RWPE1 (cell line): Measurements from ENCODE around the gene GNB1L.
A peak's percentile ranks its signal among the peaks of the same experiment; 100 is the strongest.

Experiments used
- CTCF ChIA-PET: fragments of 350-600 bp; sonication (Branson Sonifier 250); formaldehyde crosslinking; extraction: SDS; loops from one replicate; lab custom pipeline; 2021; lab: Yijun Ruan, JAX
- POLR2A ChIA-PET: fragments of 400-600 bp; formaldehyde crosslinking; extraction: SDS; loops from one replicate; lab custom pipeline; 2020; ENCODE audit warnings: antibody characterized with exemption; ENCODE audit not compliant: low non-redundant PET; lab: Yijun Ruan, JAX
- DNase-seq: peaks from one replicate; pipeline ENCODE4 v3.0.0; 2012; ENCODE audit warnings: low spot score
- H3K27ac ChIP-seq: fragments of 450-650 bp; 2 replicates; pipeline ENCODE4 v1.5.1; 2017
- TF ChIP-seq, protein P1 (sequence below): fragments of 450-650 bp; conservative IDR thresholded peaks from 2 replicates; pipeline ENCODE4 v1.5.1; 2017; ENCODE audit warnings: low read depth, mild to moderate bottlenecking

The GNB1L gene

DNA sequence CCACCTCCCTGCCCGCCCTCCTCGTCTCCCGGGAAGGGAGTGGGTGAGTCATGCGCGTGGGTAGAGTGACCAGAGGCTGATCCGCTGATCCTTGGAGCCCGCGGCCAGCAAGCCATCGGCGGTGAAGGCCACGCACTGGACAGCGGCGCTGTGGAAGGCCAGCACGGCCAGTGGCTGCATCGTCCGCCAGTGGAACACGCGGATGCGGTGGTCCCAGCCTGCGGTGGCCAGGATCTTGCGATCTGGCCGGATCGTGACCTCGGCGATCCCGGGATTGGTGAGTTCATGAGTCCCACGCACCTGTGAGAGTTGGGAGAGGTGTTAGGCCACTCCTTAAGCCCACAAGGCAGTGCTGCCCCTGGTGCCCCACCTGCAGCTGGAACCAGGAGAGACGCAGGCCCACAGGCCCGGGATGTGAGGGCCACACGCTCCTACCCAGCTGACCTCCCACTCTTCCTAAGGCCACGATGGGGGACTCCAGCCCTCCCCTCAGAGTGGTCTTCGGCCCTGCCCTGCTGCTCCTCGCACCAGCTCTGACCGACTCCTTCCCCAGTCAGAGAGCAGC is 65.9 kb downstream of the GNB1L start:
- TF ChIP-seq, protein P1, sequence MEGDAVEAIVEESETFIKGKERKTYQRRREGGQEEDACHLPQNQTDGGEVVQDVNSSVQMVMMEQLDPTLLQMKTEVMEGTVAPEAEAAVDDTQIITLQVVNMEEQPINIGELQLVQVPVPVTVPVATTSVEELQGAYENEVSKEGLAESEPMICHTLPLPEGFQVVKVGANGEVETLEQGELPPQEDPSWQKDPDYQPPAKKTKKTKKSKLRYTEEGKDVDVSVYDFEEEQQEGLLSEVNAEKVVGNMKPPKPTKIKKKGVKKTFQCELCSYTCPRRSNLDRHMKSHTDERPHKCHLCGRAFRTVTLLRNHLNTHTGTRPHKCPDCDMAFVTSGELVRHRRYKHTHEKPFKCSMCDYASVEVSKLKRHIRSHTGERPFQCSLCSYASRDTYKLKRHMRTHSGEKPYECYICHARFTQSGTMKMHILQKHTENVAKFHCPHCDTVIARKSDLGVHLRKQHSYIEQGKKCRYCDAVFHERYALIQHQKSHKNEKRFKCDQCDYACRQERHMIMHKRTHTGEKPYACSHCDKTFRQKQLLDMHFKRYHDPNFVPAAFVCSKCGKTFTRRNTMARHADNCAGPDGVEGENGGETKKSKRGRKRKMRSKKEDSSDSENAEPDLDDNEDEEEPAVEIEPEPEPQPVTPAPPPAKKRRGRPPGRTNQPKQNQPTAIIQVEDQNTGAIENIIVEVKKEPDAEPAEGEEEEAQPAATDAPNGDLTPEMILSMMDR: no peak
- ChIA-PET CTCF (no interaction called here), POLR2A (no interaction called here)
- DNase-seq: no peak
- H3K27ac ChIP-seq: no peak overlapping the region

DNA sequence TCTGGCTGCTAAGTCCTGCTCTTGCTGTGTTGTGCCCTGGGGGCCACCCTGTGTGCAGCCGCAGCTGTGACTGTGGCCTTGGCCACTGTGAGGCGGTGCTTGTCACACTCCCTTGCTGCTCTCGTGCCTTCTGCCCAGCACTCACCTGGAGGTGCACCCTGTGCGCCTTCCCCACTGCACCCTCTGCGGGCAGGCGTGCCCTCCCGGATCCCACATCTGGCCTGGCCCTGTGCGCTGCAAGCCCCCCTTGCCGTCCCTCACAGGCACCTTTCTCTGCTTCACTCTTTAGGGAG is 66.9 kb downstream of the GNB1L start:
- 0 out of 2 replicates have a peak overlapping the region, but pooled peaks have one; percentile 3 for H3K27ac ChIP-seq
- CTCF ChIA-PET: no interaction called here
- no peak for DNase-seq
- TF ChIP-seq, protein P1: no peak
- POLR2A ChIA-PET: no interaction called here

DNA sequence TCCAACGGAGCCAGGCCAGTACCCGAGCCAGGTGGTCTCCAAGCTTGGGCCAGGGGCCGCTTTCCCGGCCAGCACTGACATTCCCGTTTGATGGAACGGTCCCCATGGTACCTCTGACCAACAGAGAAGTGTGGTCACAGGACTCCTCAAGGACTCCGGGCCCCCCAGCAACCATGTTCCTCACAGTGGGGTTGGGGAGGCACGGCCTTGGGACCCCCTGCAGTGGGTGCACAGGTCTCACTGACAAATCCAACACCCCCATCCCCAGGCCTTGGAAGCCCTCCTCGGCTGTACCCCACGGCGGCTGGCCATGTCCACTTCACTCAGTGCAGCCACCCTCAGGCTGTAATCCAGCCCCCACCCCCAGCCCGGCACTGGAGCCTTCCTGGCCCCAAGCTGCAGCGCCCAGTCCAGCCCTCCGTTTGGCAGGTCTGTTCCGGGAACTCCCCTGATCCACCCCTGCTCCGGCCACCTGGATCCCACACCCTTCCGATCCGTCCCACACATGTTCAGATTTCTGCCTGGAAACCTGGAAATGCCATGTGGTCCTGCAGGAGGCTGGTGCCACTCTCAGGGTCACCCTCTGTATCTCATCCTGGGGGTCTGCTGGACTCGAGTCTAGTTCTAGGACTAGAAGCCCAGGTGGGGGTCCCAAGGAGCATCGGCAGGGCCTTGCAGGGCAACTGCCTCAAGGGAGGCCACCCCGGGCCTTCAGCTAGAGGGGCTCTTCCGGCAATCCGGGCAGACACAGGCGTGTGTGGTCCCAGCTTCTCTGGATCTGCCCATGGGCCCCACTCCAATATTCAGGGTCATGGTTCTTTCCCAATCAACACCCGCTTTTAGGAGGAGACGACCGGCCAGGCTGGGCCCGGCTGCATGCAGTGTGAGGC is 67.5 kb downstream of the GNB1L start:
- CTCF ChIA-PET: no interaction called here
- POLR2A ChIA-PET: no interaction called here
- H3K27ac ChIP-seq: 0 out of 2 replicates have a peak overlapping the region, but pooled peaks have one; percentile 3
- TF ChIP-seq, protein P1: no peak
- DNase-seq: no peak

DNA sequence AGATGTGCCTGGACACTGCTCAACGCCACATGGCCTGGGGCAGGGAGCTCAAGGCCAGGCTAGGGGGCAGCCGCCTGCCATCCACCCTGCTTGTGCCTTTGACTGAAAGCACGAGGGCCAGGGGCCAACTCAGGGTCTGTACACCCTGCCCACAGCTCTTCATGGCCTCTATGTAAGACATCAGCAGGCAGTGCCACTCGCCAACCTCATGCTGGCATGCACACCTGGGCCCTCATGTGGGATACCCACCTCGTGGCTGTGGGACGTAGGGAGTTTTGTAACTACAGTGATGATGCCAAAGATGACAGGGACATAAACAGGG is 68.4 kb downstream of the GNB1L start:
- no peak overlapping the region for H3K27ac ChIP-seq
- CTCF ChIA-PET: no interaction called here
- DNase-seq: no peak
- TF ChIP-seq, protein P1: no peak
- POLR2A ChIA-PET: no interaction called here

DNA sequence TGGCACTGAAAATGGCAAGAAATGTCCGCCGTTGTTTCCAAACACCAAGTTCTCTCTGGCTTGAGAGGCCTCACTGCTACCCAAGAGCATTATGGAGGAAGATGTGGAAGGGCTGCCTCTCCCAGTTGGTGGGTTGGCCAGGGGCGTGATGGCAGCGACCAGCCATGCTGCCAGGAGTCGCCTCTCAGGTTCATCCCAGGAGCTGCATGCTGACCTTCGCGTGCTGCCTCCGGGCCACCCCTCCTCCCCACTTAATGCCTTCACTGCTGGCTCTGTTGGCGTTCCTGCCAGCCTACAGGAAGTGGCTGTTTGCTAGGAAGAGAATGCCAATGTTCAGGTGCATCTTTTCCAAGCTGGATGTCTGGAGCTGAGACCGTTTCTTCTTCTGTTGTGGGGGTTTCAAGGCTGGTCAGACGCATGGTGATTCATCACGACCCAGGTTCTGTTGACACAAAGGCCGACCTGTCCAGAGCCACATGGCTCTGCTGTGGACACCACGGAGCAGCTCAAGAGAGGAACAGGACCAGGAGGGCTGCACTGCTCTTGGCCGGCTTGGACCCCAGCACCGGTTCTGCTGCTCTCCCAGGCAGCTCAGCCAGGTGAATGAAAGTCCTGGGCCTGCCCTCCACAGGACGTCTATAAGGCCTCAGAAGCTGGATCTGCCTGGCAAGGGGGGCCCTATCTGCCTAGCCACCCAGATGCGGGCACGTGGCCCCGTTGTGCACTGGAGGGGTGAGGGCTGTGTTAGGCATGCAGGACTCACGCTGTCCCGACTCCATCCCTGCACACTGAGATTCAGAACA is 69.0 kb downstream of the GNB1L start:
- no peak overlapping the region for H3K27ac ChIP-seq
- TF ChIP-seq, protein P1: no peak
- CTCF ChIA-PET: interaction anchor here (0.6 kb wide), 1 partner anchor 86 kb away, joined by 4 read pairs; no protein-coding TSS in a partner anchor
- no peak for DNase-seq
- POLR2A ChIA-PET: no interaction called here

DNA sequence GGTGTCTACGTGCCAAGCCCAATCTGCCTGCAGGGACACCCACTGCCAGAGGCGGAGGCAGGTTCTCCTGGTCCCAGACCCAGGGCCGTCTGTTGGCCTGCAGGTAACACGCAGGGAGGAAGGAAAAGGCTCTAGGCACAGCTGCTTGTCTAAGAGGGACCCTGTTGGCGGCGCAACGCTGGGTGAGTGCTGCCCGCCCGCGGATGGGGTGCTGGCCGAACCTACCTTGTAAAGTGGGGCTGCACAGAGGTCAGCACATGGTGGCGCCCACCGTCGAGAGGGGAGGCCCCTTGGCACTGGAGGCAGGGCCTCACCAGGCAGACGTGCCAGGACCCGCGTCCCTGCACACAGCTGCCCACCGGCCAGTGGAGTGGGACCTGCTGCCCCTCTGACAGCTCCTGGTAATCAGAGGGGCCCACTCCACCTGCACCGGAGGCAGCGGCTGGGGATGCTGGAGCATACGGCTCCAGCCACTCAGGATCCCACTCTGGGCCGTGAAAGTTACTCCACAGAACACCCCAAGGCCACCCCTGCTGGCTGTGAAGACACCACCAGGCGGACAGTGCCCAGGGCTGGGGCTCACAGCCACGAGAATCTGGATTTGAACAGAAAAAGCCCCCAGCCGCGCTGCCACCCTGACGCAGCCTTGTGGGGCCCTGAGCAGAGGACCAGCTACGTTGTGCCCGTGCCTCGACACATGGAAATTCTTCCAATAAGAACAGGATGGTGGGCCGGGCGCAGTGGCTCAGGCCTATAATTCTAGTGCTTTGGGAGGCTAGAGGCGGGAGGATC is 70.1 kb downstream of the GNB1L start:
- no peak for DNase-seq
- TF ChIP-seq, protein P1: no peak
- CTCF ChIA-PET: interaction anchor here (0.6 kb wide), 1 partner anchor 69 kb away, joined by 4 read pairs; no protein-coding TSS in a partner anchor
- POLR2A ChIA-PET: no interaction called here
- no peak overlapping the region for H3K27ac ChIP-seq
